ENCODE measurements around the gene HMCES.

HMCES gene

DNA sequence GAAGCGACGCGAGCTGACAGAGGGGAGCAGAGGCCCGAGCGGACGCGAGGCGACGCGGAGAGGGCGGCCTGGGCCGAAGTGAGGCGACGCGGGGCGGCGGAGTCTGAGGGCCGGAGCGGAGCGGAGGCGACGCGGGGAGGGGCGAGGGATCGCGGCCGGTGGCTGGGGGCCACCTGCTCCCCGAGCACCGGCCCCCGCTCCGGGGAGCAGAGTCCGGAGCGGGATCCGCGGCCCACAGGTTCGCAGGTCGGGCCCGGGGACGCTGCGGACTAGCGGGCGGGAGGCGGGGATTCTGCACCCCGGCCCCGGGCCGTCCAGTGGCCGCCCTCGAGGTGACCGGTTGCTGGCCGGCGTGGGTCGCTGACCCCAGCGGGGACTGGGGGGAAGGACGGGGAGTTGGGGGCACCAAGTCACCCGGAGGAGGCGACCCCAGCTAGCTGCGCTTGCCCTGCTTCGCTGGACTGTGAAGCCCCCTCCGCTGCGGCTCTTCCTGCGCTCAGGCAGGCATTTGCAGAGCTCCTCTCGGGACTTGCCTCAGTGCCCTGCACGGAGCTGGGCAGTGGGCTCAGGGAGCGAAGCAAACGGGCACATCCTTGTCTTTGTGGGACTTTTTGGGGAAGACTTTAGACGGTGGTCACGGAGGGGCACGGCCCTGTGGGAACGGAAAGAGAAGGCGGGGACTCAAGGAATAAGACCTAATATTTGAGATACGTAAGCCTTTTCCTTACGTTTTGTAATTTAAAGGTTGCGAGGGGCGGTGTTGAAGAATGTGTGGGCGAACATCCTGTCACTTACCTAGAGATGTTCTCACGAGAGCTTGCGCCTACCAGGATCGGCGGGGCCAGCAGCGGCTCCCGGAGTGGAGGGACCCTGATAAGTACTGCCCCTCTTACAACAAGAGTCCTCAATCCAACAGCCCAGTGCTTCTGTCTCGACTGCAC is 566 bp downstream of the HMCES start (continued):
- TF ChIP-seq, protein P1, sequence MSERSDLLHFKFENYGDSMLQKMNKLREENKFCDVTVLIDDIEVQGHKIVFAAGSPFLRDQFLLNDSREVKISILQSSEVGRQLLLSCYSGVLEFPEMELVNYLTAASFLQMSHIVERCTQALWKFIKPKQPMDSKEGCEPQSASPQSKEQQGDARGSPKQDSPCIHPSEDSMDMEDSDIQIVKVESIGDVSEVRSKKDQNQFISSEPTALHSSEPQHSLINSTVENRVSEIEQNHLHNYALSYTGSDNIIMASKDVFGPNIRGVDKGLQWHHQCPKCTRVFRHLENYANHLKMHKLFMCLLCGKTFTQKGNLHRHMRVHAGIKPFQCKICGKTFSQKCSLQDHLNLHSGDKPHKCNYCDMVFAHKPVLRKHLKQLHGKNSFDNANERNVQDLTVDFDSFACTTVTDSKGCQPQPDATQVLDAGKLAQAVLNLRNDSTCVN (tag by site-specific recombination; optimal IDR thresholded peaks at IDR 0.05), result peak; percentile 34
- TF ChIP-seq ZNF707 (tag by site-specific recombination; IDR thresholded peaks at IDR 0.05) (no peak), ZNF37A (tag by site-specific recombination; IDR thresholded peaks at IDR 0.05) (no peak), ZNF24 (tag by site-specific recombination; IDR thresholded peaks at IDR 0.05) (no peak), ZSCAN30 (tag by site-specific recombination; IDR thresholded peaks at IDR 0.05) (0 out of 2 replicates have a peak, but pooled peaks have one; percentile 29), ZNF10 (tag by site-specific recombination; IDR thresholded peaks at IDR 0.05) (peak; percentile 50; the same call in 1 of the 2 replicates), ZNF16 (tag by site-specific recombination; IDR thresholded peaks at IDR 0.05; ENCODE audit: low read depth) (no peak), SP2 (tag by site-specific recombination; IDR thresholded peaks at IDR 0.05) (peak; percentile 68), ZNF837 (tag by site-specific recombination; IDR thresholded peaks at IDR 0.05) (no peak), ZNF571 (tag by site-specific recombination; IDR thresholded peaks at IDR 0.05) (no peak), ZNF433 (tag by site-specific recombination; IDR thresholded peaks at IDR 0.05; ENCODE audit: low read depth) (no peak), SP3 (tag by site-specific recombination; IDR thresholded peaks at IDR 0.05) (peak; percentile 6; the same call in 1 of the 2 replicates)
- TF ChIP-seq, protein P2, sequence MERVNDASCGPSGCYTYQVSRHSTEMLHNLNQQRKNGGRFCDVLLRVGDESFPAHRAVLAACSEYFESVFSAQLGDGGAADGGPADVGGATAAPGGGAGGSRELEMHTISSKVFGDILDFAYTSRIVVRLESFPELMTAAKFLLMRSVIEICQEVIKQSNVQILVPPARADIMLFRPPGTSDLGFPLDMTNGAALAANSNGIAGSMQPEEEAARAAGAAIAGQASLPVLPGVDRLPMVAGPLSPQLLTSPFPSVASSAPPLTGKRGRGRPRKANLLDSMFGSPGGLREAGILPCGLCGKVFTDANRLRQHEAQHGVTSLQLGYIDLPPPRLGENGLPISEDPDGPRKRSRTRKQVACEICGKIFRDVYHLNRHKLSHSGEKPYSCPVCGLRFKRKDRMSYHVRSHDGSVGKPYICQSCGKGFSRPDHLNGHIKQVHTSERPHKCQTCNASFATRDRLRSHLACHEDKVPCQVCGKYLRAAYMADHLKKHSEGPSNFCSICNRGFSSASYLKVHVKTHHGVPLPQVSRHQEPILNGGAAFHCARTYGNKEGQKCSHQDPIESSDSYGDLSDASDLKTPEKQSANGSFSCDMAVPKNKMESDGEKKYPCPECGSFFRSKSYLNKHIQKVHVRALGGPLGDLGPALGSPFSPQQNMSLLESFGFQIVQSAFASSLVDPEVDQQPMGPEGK (tag by site-specific recombination; IDR thresholded peaks at IDR 0.05), result 0 out of 2 replicates have a peak, but pooled peaks have one; percentile 8
- TF ChIP-seq, protein P3, sequence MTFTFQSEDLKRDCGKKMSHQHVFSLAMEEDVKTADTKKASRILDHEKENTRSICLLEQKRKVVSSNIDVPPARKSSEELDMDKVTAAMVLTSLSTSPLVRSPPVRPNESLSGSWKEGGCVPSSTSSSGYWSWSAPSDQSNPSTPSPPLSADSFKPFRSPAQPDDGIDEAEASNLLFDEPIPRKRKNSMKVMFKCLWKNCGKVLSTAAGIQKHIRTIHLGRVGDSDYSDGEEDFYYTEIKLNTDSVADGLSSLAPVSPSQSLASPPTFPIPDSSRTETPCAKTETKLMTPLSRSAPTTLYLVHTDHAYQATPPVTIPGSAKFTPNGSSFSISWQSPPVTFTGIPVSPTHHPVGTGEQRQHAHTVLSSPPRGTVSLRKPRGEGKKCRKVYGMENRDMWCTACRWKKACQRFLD (tag by site-specific recombination; IDR thresholded peaks at IDR 0.05), result no peak
- TF ChIP-seq, protein P4, sequence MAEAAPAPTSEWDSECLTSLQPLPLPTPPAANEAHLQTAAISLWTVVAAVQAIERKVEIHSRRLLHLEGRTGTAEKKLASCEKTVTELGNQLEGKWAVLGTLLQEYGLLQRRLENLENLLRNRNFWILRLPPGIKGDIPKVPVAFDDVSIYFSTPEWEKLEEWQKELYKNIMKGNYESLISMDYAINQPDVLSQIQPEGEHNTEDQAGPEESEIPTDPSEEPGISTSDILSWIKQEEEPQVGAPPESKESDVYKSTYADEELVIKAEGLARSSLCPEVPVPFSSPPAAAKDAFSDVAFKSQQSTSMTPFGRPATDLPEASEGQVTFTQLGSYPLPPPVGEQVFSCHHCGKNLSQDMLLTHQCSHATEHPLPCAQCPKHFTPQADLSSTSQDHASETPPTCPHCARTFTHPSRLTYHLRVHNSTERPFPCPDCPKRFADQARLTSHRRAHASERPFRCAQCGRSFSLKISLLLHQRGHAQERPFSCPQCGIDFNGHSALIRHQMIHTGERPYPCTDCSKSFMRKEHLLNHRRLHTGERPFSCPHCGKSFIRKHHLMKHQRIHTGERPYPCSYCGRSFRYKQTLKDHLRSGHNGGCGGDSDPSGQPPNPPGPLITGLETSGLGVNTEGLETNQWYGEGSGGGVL (tag by site-specific recombination; IDR thresholded peaks at IDR 0.05), result no peak

DNA sequence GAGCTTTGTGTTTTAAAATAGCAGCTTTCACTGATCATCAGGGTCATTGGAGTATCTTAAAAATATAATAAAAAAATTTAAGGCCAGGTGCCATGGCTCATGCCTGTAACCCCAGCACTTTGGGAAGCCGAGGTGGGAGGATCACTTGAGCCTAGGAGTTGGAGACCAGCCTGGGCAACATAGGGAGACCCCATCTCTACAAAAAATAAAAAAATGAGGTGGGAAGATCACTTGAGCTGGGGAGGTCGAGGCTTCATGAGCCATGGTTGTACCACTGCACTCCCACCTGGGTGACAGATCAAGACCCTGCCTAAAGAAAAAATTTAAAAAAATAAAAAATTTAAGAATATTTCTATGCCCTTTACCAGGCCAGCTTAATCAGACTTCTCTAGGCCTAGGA is 1.5 kb downstream of the HMCES start:
- peak overlapping the region; percentile 83 for H3K4me3 ChIP-seq (ENCODE audit: low read depth, low read length)
- no peak overlapping the region for H3K27ac ChIP-seq (ENCODE audit: extremely low read depth, low read depth, low read length)
- H3K36me3 ChIP-seq (ENCODE audit: control insufficient read depth in 2 of 2, insufficient read depth in 1 of 2, low read length in 2 of 2), result peaks cover 9 to 56% of the 10 kb centered on the region in 2 experiments
- peak; percentile 50; the same call in 1 of the 2 replicates for TF ChIP-seq ZNF121 (tag by site-specific recombination; IDR thresholded peaks at IDR 0.05)
- TF ChIP-seq, protein P5, sequence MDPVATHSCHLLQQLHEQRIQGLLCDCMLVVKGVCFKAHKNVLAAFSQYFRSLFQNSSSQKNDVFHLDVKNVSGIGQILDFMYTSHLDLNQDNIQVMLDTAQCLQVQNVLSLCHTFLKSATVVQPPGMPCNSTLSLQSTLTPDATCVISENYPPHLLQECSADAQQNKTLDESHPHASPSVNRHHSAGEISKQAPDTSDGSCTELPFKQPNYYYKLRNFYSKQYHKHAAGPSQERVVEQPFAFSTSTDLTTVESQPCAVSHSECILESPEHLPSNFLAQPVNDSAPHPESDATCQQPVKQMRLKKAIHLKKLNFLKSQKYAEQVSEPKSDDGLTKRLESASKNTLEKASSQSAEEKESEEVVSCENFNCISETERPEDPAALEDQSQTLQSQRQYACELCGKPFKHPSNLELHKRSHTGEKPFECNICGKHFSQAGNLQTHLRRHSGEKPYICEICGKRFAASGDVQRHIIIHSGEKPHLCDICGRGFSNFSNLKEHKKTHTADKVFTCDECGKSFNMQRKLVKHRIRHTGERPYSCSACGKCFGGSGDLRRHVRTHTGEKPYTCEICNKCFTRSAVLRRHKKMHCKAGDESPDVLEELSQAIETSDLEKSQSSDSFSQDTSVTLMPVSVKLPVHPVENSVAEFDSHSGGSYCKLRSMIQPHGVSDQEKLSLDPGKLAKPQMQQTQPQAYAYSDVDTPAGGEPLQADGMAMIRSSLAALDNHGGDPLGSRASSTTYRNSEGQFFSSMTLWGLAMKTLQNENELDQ (tag by site-specific recombination; IDR thresholded peaks at IDR 0.05; ENCODE audit: low read depth), result no peak
- POLR2A ChIA-PET, result interaction anchor here (0.6 to 3.5 kb wide), 4 partner anchors 19 to 631 kb away, joined by 3 to 42 read pairs (median 4); a partner anchor contains a TSS
- peaks cover 4% of the 10 kb centered on the region for H3K4me1 ChIP-seq (ENCODE audit: control insufficient read depth, insufficient read depth, low read length)
- CTCF ChIA-PET, result no interaction called here
- no peaks in the 10 kb centered on the region for H3K9me3 ChIP-seq (ENCODE audit: control insufficient read depth, insufficient read depth, low read depth, low read length)
